Activated CD8-positive, alpha-beta memory T cell treated with anti-CD3 and anti-CD28 coated beads for 48 hours (primary cell): ENCODE results near the gene KCNJ10.

Source experiments
- DNase-seq, 3 experiments: peaks; one replicate each; pipeline ENCODE4 v3.0.0-alpha.2; 2020; ENCODE audit warnings: low read depth in 2 of 3, low spot score in 2 of 3

Gene KCNJ10

GRCh38 chr1:159992161-159992560 is 77.8 kb downstream of the KCNJ10 start:
- no peak for DNase-seq

GRCh38 chr1:159991513-159991912 is 78.4 kb downstream of the KCNJ10 start:
- DNase-seq: no peak

GRCh38 chr1:159990005-159990404 is 80.0 kb downstream of the KCNJ10 start:
- no peak for DNase-seq

- no peak for DNase-seq
Measured at GRCh38 chr1:159989581-159989980, 80.4 kb downstream of the KCNJ10 start.

GRCh38 chr1:159988006-159988405 is 82.0 kb downstream of the KCNJ10 start:
- no peak for DNase-seq

- DNase-seq: no peak
Measured at GRCh38 chr1:159987186-159987585, 82.8 kb downstream of the KCNJ10 start.

GRCh38 chr1:159986531-159986930 is 83.4 kb downstream of the KCNJ10 start:
- no peak for DNase-seq

- no peak for DNase-seq
Measured at GRCh38 chr1:159986093-159986492, 83.9 kb downstream of the KCNJ10 start.

GRCh38 chr1:159985473-159985872 is 84.5 kb downstream of the KCNJ10 start:
- DNase-seq: no peak

- DNase-seq: no peak
Measured at GRCh38 chr1:159983681-159984080, 86.3 kb downstream of the KCNJ10 start.

- DNase-seq: no peak
Measured at GRCh38 chr1:159982280-159982679, 87.7 kb downstream of the KCNJ10 start.

GRCh38 chr1:159981351-159982055 is 88.5 kb downstream of the KCNJ10 start:
- no peak for DNase-seq

- DNase-seq: no peak
Measured at GRCh38 chr1:159980786-159981185, 89.2 kb downstream of the KCNJ10 start.

- no peak for DNase-seq
Measured at GRCh38 chr1:159980076-159980475, 89.9 kb downstream of the KCNJ10 start.

- no peak for DNase-seq
Measured at GRCh38 chr1:159979257-159979656, 90.7 kb downstream of the KCNJ10 start.

GRCh38 chr1:159978107-159978398 is 91.9 kb downstream of the KCNJ10 start:
- no peak for DNase-seq

- DNase-seq: no peak
Measured at GRCh38 chr1:159977364-159978106, 92.4 kb downstream of the KCNJ10 start.

- no peak for DNase-seq
Measured at GRCh38 chr1:159974350-159974965, 95.5 kb downstream of the KCNJ10 start.

GRCh38 chr1:159973350-159973940 is 96.5 kb downstream of the KCNJ10 start:
- no peak for DNase-seq

GRCh38 chr1:159972443-159973205 is 97.3 kb downstream of the KCNJ10 start:
- no peak for DNase-seq

- no peak for DNase-seq
Measured at GRCh38 chr1:159970932-159971342, 99.0 kb downstream of the KCNJ10 start.
